Activated T-helper 9 cell treated with anti-CD3 and anti-CD28 coated beads, Interleukin-2, amount 50 U/mL, for 16 hours (primary cell): ENCODE data around the gene LBHD2.

ENCODE experiments used
- DNase-seq: peaks from one replicate; pipeline ENCODE4 v3.0.0-alpha.2; 2020; ENCODE audit warnings: low read depth

LBHD2 gene

GRCh38 chr14:103091041-103091882 lies 7.3 kb downstream of the LBHD2 start:
- peak; percentile 67 for DNase-seq

DNA sequence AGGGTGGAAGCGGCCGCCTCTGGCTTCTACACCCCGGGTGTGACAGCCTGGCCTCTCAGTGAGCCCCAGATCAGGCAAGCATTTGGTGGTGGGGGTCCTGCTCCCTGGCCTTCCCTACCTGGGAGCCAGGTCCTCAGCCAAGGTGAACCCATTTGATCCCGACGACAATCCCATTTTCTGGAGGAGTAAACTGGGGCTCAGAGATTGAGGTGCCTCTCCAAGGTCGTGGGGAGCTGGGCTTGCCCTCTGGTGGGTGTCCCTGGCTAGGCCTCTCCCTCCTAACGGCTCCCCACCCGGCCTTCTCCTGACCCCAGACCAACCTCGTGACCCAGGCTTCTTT lies 7.8 kb downstream of the LBHD2 start:
- DNase-seq = no peak

- DNase-seq = no peak
Observed at GRCh38 chr14:103093856-103094405, 9.9 kb downstream of the LBHD2 start.

GRCh38 chr14:103094406-103095209 lies 10.6 kb downstream of the LBHD2 start, which contains the start of gene EXOC3L4:
Gene EXOC3L4, plus strand, starts transcription at chr14:103094725. Its CDS starts 5,495 bp downstream, at chr14:103100220.
- DNase-seq = no peak

DNA sequence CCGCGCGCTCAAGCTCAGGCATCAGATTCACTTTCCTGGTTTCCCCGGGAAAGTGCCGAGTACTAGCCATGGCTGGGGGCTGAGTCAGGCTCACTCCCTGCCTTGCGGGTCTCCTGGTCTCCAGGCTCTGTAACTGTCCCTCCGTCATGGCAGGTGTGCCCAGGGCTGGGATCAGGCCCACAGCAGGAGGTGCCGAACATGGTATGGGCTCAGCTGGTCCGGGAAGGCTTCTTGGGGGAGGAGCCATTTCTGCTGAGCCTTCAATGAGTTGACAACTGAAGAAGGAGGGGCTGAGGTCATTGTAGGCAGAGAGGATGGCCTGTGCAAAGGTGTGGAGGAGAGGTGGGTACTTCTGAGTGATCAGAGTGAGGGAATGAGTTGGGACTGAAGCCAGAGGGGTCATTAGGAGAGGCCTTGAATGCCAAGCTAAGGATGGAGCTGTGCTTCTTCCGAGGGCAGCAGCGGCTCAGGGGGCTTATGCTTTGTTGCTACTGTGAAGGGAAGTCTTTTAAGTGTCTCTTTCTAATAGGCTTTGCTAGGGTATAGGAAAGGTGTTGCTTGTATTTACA lies 11.3 kb downstream of the LBHD2 start:
- DNase-seq = no peak

DNA sequence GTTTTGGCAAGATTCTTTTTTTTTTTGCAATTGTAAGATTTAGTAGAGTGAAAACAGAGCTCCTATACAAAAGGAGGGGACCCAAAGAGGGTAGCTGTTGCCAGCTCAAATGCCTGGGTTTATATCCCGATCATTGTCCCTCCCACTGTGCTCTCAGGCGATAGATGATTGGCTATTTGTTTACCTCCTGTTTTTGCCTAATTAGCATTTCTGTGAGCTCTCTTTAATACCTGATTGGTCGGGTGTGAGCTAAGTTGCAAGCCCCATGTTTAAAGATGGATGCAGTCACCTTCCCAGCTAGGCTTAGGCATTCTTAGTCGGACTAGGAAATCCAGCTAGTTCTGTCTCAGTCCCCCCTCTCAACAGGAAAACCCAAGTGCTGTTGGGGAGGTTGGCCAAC lies 12.4 kb downstream of the LBHD2 start:
- no peak for DNase-seq

DNA sequence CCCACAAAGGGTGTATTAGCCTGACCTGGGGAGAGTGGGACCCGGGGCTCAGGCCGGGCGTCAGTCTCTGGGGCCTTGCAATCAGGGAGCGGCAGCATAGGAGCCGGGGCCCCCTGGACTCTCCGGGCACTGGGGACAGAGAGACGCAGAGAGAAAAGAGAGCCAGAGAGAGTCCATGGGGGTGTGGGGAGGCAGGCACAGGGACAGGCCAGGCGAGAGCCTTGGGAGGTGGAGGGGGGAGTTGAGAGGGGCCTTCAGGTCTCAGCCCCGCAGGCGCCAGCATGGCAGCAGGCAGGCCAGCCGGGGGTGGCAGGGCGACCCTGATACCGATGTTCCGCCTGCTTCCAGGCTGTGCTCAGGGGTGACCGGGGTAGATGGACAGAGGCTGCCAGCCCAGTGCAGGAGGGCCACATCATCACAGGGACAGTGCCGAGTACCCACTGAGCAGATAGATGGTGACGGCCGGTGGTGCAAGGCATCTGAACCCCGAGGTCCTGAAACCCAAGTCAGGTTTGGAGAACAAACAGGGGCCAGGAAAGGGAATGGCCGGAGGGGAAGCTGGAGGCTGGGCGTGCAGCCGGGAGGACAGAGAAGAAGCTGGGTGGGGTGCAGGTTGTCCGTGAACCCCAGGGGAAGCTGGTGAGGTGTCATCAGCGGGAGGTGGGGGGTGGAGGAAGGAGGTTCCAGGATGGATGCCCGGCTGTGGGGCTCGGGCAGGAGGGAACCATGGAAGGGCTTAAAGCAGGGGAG lies 13.4 kb downstream of the LBHD2 start:
- no peak for DNase-seq

- no peak for DNase-seq
Observed at GRCh38 chr14:103097994-103098957, 14.3 kb downstream of the LBHD2 start.

DNA sequence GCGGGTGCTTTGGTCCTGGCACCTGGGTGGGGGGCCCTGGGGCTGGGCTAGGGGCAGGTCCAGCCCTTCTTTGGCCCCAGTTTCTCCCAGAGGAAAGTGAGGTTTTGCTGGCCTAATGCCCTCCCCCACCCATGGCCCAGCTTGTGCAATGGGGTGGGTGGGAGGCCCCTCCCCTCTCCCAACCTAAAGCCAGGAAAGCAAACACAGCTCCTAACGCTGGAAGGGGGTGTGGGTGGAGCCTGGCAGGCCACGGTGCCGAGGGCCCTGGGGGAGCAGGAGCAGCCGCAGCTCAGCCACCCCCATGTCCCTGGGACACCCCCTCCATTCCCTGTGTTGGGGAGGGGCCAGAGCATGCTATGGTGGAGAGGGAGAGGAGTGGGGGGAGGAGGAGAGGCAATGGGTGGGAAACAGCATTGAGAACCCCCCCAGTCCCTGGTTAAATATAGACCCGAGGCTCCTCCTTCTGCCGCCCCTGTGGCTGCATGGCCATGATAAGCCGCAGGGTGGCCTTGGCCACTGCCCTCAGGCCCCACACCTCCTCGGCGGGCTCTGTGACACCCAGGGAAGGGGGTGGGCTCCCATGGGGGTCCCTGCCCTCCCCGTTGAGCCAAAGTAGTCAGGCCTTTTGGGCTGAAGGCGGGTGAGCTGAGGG lies 15.2 kb downstream of the LBHD2 start:
- DNase-seq = no peak

GRCh38 chr14:103099733-103100280 lies 15.8 kb downstream of the LBHD2 start:
- no peak for DNase-seq

DNA sequence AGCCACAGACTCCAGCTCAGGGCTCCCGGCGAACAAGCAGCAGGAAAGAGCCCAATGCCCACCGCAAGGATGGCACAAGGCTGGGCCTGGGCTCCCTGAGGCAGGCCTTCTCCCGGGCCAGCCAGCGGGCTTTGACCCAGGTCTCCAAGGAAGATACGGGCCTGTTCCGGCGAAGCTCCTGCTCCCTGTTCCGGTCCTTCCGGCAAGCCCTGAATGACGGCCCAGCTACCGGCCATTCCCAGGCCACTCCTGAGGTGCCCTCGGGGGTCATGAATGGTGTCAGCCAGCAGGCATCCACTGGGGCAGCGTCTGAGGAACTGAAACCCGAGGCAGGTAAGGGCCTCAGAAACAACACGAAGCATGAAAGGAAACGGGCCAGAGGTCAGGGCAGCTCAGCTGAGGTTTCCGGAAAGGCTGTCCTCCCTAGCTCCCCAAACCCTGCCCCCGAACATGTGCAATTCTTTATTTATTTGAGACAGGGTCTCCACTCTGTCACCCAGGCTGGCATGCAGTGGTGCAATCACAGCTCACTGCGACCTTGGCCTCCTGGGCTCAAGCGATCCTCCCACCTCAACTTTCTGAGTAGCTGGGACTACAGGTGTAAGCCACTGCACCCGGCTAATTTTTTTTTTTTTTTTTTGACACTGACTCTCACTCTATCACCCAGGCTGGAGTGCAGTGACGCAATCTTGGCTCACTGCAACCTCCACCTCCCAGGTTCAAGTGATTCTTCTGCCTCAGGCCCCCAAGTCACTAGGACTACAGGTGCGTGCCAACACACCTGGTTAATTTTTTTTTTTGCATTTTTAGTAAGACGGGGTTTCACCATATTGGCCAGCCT lies 16.5 kb downstream of the LBHD2 start:
- DNase-seq = no peak

DNA sequence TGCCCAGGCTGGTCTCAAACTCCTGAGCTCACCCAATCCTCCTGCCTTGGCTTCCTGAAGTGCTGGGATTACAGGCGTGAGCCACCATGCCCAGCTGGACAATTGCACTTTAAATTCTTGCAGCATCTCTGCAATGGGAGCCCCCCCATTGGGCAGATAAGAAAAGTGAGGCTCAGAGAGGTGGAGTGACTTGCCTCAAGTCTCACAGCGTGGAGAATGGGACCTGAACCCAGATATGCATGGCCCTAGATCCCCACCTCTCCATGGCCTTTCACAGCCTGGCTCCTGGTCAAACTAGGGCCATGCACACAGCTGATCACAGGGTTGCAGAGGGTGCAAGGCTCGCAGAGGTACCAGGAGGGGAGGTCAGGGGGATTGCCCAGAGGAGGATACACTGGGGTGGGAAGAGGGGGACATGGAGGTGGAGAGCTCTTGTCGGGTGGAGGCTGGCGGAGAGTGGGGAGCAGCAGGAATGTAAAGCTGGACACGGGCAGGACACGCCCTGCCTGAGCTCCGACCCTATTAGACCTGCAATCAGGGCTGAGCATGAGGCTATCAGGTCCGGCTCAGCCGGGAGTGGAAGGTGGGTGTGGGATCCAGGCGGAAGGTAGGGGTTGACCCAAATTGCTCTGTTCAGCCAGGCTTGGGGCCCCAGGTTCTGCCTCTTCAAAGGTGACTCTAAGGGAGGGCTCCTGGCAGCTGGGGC lies 17.4 kb downstream of the LBHD2 start:
- DNase-seq = no peak

GRCh38 chr14:103101963-103102688 lies 18.1 kb downstream of the LBHD2 start:
- no peak for DNase-seq

DNA sequence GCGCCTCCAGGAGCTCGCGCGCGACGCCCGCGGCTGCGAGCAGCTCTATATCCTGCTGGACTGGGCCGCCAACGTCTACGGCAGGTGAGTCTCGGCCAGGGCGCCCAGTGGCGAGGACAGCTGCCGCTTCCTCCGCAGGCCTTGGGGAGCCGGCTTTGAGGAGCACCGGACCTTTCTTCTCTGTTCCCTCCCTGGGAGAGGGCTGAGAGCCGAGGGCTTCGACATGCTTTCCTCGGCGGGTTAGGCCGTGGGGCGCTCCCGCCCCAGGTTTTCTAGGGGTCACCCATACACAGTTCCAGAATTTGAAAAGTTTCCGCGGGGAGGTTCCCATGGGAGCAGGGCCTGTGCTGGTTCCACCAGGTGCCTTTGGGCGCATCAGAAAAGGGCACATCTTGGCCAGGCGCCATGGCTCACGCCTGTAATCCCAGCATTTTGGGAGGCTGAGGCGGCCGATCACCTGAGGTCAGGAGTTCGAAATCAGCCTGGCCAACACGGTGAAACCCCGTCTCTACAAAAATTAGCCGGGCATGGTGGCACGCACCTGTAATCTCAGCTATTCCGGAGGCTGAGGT lies 18.8 kb downstream of the LBHD2 start:
- no peak for DNase-seq

GRCh38 chr14:103103461-103104388 lies 19.7 kb downstream of the LBHD2 start:
- no peak for DNase-seq

GRCh38 chr14:103104389-103104653 lies 20.3 kb downstream of the LBHD2 start:
- no peak for DNase-seq
